GM23338 (cell line): ENCODE results near the gene CAMSAP1. TPM values are rescaled to one million over a fixed set of nuclear protein-coding genes. Genes with fewer than 3 reads are reported as not detected.

ENCODE experiments used
- ATAC-seq: fragments of 200-7000 bp; cut with Tn5 transposase; 3 replicates; pipeline ENCODE4 v1.9.1; 2020
- DNase-seq: peaks from one replicate; pipeline ENCODE4 v3.0.0-alpha.2; 2015; ENCODE audit warnings: low spot score
- H2AFZ ChIP-seq: fragments of 200-600 bp; sonication (generic); 2 replicates; pipeline ENCODE4 v1.8.0; 2016; ENCODE audit warnings: antibody characterized with exemption, mild to moderate bottlenecking, moderate library complexity
- H3F3A ChIP-seq: fragments of 200-600 bp; sonication (generic); replicated peaks from 2 replicates; pipeline ENCODE4 v1.8.0; 2017; ENCODE audit warnings: antibody characterized with exemption, mixed run types, low read depth
- H3K27ac ChIP-seq: fragments of 200-600 bp; sonication (generic); 2 replicates; pipeline ENCODE4 v1.6.1; 2016; ENCODE audit warnings: low read depth
- H3K27me3 ChIP-seq: fragments of 200-600 bp; sonication (generic); 2 replicates; pipeline ENCODE4 v1.8.0; 2016; ENCODE audit warnings: mild to moderate bottlenecking, mixed run types, moderate library complexity; ENCODE audit not compliant: insufficient read depth
- H3K36me3 ChIP-seq: fragments of 200-600 bp; sonication (generic); 2 replicates; pipeline ENCODE4 v1.8.0; 2016; ENCODE audit warnings: mild to moderate bottlenecking; ENCODE audit not compliant: insufficient read depth
- H3K4me1 ChIP-seq: fragments of 200-600 bp; sonication (generic); 2 replicates; pipeline ENCODE4 v1.8.0; 2016; ENCODE audit warnings: mild to moderate bottlenecking, moderate library complexity; ENCODE audit not compliant: insufficient read depth
- H3K4me2 ChIP-seq: fragments of 200-600 bp; sonication (generic); 2 replicates; pipeline ENCODE4 v1.7.1; 2017; ENCODE audit warnings: mixed run types
- H3K4me3 ChIP-seq: fragments of 200-600 bp; sonication (generic); 2 replicates; pipeline ENCODE4 v1.6.1; 2016; ENCODE audit warnings: mixed run types
- H3K79me2 ChIP-seq: fragments of 200-600 bp; sonication (generic); replicated peaks from 2 replicates; pipeline ENCODE4 v1.8.0; 2017; ENCODE audit warnings: mild to moderate bottlenecking; ENCODE audit not compliant: insufficient read depth
- H3K9me2 ChIP-seq: fragments of 200-600 bp; sonication (generic); 2 replicates; pipeline ENCODE4 v1.8.0; 2017; ENCODE audit not compliant: insufficient read depth
- H4K20me1 ChIP-seq: fragments of 200-600 bp; sonication (generic); replicated peaks from 2 replicates; pipeline ENCODE4 v1.8.0; 2017; ENCODE audit warnings: mild to moderate bottlenecking; ENCODE audit not compliant: insufficient read depth
- H3K27ac Mint-ChIP-seq: 2 replicates; pipeline ENCODE4 v1.8.0; 2020; ENCODE audit warnings: inconsistent platforms, mild to moderate bottlenecking, moderate library complexity, mixed read lengths
- H3K27me3 Mint-ChIP-seq: 3 replicates; pipeline ENCODE4 v1.8.0; 2022; ENCODE audit warnings: low read depth, mild to moderate bottlenecking, moderate library complexity, mixed read lengths, inconsistent platforms; ENCODE audit not compliant: insufficient read depth, poor library complexity
- H3K36me3 Mint-ChIP-seq: 3 replicates; pipeline ENCODE4 v1.8.0; 2021; ENCODE audit warnings: low read depth, mild to moderate bottlenecking, inconsistent platforms, moderate library complexity, mixed read lengths
- H3K4me1 Mint-ChIP-seq: 3 replicates; pipeline ENCODE4 v1.8.0; 2020; ENCODE audit warnings: mild to moderate bottlenecking, inconsistent platforms, mixed read lengths
- H3K4me3 Mint-ChIP-seq: 3 replicates; pipeline ENCODE4 v1.8.0; 2021; ENCODE audit warnings: moderate library complexity, mild to moderate bottlenecking, inconsistent platforms, mixed read lengths
- H3K9me3 Mint-ChIP-seq: 3 replicates; pipeline ENCODE4 v1.8.0; 2020; ENCODE audit warnings: moderate library complexity, mild to moderate bottlenecking, inconsistent platforms, mixed read lengths
- CTCF ChIP-seq, 2 experiments: fragments of 200-600 bp in 1 of 2; sonication (generic) in 1 of 2; conservative IDR thresholded peaks; 2 replicates each; pipeline versions ENCODE4 v1.5.1 to v1.6.1; 2016 to 2017; ENCODE audit warnings: antibody characterized with exemption in 2 of 2, low read depth in 2 of 2, mild to moderate bottlenecking in 2 of 2, moderate library complexity in 1 of 2
- EZH2 ChIP-seq: fragments of 200-600 bp; sonication (generic); IDR thresholded peaks from one replicate; pipeline ENCODE4 v1.8.0; 2017; ENCODE audit warnings: antibody characterized with exemption, mild to moderate bottlenecking, low read depth; ENCODE audit not compliant: unreplicated experiment
- EZH2phosphoT487 ChIP-seq: fragments of 200-600 bp; sonication (generic); IDR thresholded peaks from one replicate; pipeline ENCODE4 v1.8.1; 2018; ENCODE audit warnings: antibody characterized with exemption; ENCODE audit not compliant: unreplicated experiment
- REST ChIP-seq: IDR thresholded peaks from one replicate; pipeline ENCODE4 v1.6.1; 2018; ENCODE audit warnings: antibody characterized with exemption; ENCODE audit not compliant: unreplicated experiment
- ZNF114 ChIP-seq: fragments of 250-450 bp; sonication (Bioruptor Pico); IDR thresholded peaks from 2 replicates; pipeline ENCODE4 v1.5.0; 2020; ENCODE audit warnings: mild to moderate bottlenecking, moderate library complexity
- ZNF462 ChIP-seq: fragments of 250-450 bp; sonication (Bioruptor Pico); IDR thresholded peaks from 2 replicates; pipeline ENCODE4 v1.5.0; 2020; ENCODE audit warnings: mild to moderate bottlenecking, moderate library complexity
- polyA plus RNA-seq: library from polyadenylated mRNA; unstranded; fragments of >200 nt; fragmentation: Nextera tagmentation; extraction: Ambion mirVana; gene quantifications from 2 replicates; pipeline ENCODE4 v1.2.1, GENCODE V29; 2016
- total RNA-seq: library from RNA; depleted of rRNA; stranded (reverse); fragments of >200 nt; shearing (Covaris generic); gene quantifications from 2 replicates; pipeline ENCODE4 v1.2.3, GENCODE V29; 2014

The CAMSAP1 gene
- total and polyA plus RNA-seq, 2 experiments from 2014 or later: 6.9 to 75.4 TPM

GRCh38 chr9:135804581-135805421 lies 102.5 kb downstream of the CAMSAP1 start:
- Mint-ChIP-seq H3K36me3 (peaks cover 4% of the 10 kb centered on the region; the same call in 2 of the 3 replicates), H3K4me3 (no peak overlapping the region), H3K9me3 (no peaks in the 10 kb centered on the region), H3K27me3 (peaks cover 5% of the 10 kb centered on the region), H3K4me1 (peaks cover 13% of the 10 kb centered on the region), H3K27ac (peak overlapping the region; percentile 54; the same call in 1 of the 2 replicates)
- Histone ChIP-seq H3K36me3 (0 out of 2 replicates have a peak, but pooled peaks cover under 1% of the 10 kb centered on the region), H3F3A (no peaks in the 10 kb centered on the region), H3K4me3 (no peak overlapping the region), H3K4me1 (no peaks in the 10 kb centered on the region), H4K20me1 (peaks cover 6% of the 10 kb centered on the region; the same call in 1 of the 2 replicates), H3K4me2 (no peak overlapping the region), H3K9me2 (no peaks in the 10 kb centered on the region), H3K79me2 (no peaks in the 10 kb centered on the region), H3K27me3 (no peaks in the 10 kb centered on the region), H3K27ac (no peak overlapping the region), H2AFZ (no peak overlapping the region)
- ATAC-seq: peak; percentile 92
- DNase-seq: peak; percentile 65
- TF ChIP-seq CTCF (conservative IDR thresholded peaks at IDR 0.05; ENCODE audit: low read depth in 2 of 2): peak; percentile 41 to 64
- TF ChIP-seq ZNF114 (CRISPR knock-in tag): no peak

- H3F3A ChIP-seq: no peaks in the 10 kb centered on the region
- ATAC-seq (no peak), DNase-seq (no peak)
- Mint-ChIP-seq H3K27ac (peak overlapping the region; percentile 79), H3K27me3 (peaks cover 11% of the 10 kb centered on the region), H3K4me3 (no peak overlapping the region), H3K36me3 (no peaks in the 10 kb centered on the region), H3K4me1 (peaks cover 15% of the 10 kb centered on the region), H3K9me3 (no peaks in the 10 kb centered on the region)
- H3K36me3 ChIP-seq: no peaks in the 10 kb centered on the region
- H3K4me1 ChIP-seq: no peaks in the 10 kb centered on the region
- no peaks in the 10 kb centered on the region for H3K27me3 ChIP-seq
- no peak overlapping the region for H3K4me2 ChIP-seq
- no peaks in the 10 kb centered on the region for H3K79me2 ChIP-seq
- H3K27ac ChIP-seq: no peak overlapping the region
- peaks cover 1% of the 10 kb centered on the region; the same call in 1 of the 2 replicates for H4K20me1 ChIP-seq
- no peak overlapping the region for H2AFZ ChIP-seq
- no peaks in the 10 kb centered on the region for H3K9me2 ChIP-seq
- no peak overlapping the region for H3K4me3 ChIP-seq
- TF ChIP-seq EZH2phosphoT487 (no peak), ZNF462 (CRISPR knock-in tag) (no peak), EZH2 (no peak), REST (no peak)
Observed at GRCh38 chr9:135803441-135803840, 103.9 kb downstream of the CAMSAP1 start.
